ENCODE results near the gene CALR. TPM values are rescaled to one million over a fixed set of nuclear protein-coding genes. Genes with fewer than 3 reads are reported as not detected.

The CALR gene
- total and polyA plus RNA-seq, 4 donors: 415 to 1,551 (median 801) TPM

DNA sequence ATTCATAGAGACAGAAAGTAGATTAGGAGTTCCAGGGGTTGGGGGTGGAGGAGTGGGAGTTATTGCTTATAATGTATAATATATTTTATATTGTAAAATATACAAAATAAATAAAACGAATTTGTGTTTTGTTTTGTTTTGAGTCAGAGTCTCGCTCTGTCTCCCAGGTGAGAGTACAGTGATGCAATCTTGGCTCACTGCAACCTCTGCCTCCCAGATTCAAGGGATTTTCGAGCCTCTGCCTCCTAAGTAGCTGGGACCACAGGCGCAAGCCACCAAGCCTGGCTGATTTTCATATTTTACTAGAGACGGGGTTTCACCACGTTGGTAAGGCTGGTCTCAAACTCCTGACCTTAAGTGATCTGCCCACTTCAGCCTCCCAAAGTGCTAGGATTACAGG is 21.1 kb downstream of the CALR start:
- no peak overlapping the region for H3K9ac ChIP-seq (ENCODE audit: insufficient read depth in 1 of 2, low read length in 2 of 2)
- 74 to 77% methylated on average over 6 of the region's 6 CpGs for WGBS, 2 donors
- TF ChIP-seq, protein P1, sequence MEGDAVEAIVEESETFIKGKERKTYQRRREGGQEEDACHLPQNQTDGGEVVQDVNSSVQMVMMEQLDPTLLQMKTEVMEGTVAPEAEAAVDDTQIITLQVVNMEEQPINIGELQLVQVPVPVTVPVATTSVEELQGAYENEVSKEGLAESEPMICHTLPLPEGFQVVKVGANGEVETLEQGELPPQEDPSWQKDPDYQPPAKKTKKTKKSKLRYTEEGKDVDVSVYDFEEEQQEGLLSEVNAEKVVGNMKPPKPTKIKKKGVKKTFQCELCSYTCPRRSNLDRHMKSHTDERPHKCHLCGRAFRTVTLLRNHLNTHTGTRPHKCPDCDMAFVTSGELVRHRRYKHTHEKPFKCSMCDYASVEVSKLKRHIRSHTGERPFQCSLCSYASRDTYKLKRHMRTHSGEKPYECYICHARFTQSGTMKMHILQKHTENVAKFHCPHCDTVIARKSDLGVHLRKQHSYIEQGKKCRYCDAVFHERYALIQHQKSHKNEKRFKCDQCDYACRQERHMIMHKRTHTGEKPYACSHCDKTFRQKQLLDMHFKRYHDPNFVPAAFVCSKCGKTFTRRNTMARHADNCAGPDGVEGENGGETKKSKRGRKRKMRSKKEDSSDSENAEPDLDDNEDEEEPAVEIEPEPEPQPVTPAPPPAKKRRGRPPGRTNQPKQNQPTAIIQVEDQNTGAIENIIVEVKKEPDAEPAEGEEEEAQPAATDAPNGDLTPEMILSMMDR (IDR thresholded peaks at IDR 0.05; ENCODE audit: control extremely low read depth, extremely low read depth): no peak
- peaks cover 0 to 15% (median 5%) of the 10 kb centered on the region in 5 donors for H3K4me1 ChIP-seq (ENCODE audit: control insufficient read depth in 5 of 5, insufficient read depth in 5 of 5, low read length in 5 of 5)
- no peak overlapping the region for H3K27ac ChIP-seq (ENCODE audit: low read depth in 1 of 2, low read length in 1 of 2)
- DNase-seq: no peak
- ATAC-seq (ENCODE audit: insufficient read depth, low FRiP score): no peak
- no peak overlapping the region for H3K4me3 ChIP-seq
- peaks cover 0 to 5% (median 1%) of the 10 kb centered on the region in 4 donors for H3K36me3 ChIP-seq (ENCODE audit: control insufficient read depth in 4 of 4, insufficient read depth in 4 of 4, low read length in 4 of 4)
- no peaks in the 10 kb centered on the region for H3K9me3 ChIP-seq (ENCODE audit: control insufficient read depth in 4 of 4, insufficient read depth in 3 of 4, low read length in 3 of 4)
- no peaks in the 10 kb centered on the region for H3K27me3 ChIP-seq (ENCODE audit: control insufficient read depth in 3 of 3, insufficient read depth in 3 of 3, low read length in 2 of 3)

DNA sequence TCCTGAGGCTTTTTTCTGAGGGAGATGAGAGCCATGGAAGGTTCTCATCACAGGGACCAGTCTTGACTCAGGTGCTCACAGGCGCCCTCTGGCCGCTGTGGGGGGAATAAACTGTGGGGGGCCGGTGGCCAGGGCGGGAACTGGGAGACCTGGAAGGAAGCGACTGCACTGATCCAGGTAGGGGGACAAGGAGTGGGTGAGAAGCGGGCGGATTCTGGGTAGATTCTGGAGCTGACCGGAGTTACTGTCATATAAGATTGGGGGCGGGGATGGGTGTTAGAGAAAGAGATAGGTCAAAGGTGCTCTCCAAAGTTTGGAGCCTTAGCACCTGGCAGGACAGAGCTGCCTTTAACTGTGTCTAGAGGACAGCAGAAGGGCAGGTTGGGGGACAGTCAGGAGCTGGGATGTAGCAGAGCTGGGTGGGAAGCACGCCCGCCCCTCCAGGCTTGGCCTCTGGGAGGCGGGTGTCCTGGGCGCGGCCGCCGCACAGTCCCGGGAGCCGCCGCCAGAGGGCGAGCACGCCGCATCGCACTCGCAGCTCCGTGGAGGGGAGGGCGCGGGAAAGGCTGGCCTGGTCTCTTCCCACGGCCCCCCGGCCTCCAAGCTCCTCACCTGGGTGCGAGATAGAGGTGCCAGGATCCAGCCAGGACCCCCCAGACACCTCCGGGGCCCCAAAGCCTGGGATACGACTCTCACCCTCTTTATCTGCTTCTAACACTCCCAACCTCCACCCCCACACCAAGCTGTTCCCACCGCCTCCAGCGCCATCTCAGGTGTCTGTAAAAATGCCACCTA is 26.8 kb downstream of the CALR start:
- DNase-seq (peak; percentile 75 to 81 (median 79)), ATAC-seq (ENCODE audit: insufficient read depth, low FRiP score) (peak; percentile 93)
- Histone ChIP-seq H3K27me3 (ENCODE audit: control insufficient read depth in 3 of 3, insufficient read depth in 3 of 3, low read length in 2 of 3) (no peaks in the 10 kb centered on the region), H3K4me3 (no peak overlapping the region), H3K9ac (ENCODE audit: insufficient read depth in 1 of 2, low read length in 2 of 2) (peak overlapping the region in 1 of 2 donors; percentile 42), H3K4me1 (ENCODE audit: control insufficient read depth in 5 of 5, insufficient read depth in 5 of 5, low read length in 5 of 5) (peaks cover 0 to 8% (median 2%) of the 10 kb centered on the region in 5 donors), H3K36me3 (ENCODE audit: control insufficient read depth in 4 of 4, insufficient read depth in 4 of 4, low read length in 4 of 4) (no peaks in the 10 kb centered on the region), H3K9me3 (ENCODE audit: control insufficient read depth in 4 of 4, insufficient read depth in 3 of 4, low read length in 3 of 4) (no peaks in the 10 kb centered on the region), H3K27ac (ENCODE audit: low read depth in 1 of 2, low read length in 1 of 2) (peak overlapping the region; percentile 4 to 57)
- TF ChIP-seq, protein P1 (IDR thresholded peaks at IDR 0.05; ENCODE audit: control extremely low read depth, extremely low read depth): peak; percentile 99
- WGBS, 2 donors: 1% methylated on average over 34 of the region's 34 CpGs

DNA sequence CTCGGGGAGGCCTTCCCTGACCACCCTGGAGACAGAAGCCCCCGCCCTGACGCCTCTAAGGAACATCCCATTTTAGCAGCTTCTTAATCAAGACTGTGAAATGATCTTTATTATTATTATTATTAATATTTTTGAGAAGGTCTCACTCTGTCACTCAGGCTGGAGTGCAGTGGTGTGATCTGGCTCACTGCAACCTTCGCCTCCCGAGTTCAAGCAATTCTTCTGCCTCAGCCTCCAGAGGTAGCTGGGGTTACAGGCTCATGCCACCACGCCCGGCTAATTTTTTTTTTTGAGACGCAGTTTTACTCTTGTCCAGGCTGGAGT is 27.4 kb downstream of the CALR start:
- DNase-seq: no peak
- no peak for ATAC-seq (ENCODE audit: insufficient read depth, low FRiP score)
- no peaks in the 10 kb centered on the region for H3K27me3 ChIP-seq (ENCODE audit: control insufficient read depth in 3 of 3, insufficient read depth in 3 of 3, low read length in 2 of 3)
- 50 to 53% methylated on average over 8 of the region's 8 CpGs for WGBS, 2 donors
- no peak overlapping the region for H3K4me3 ChIP-seq
- no peaks in the 10 kb centered on the region for H3K9me3 ChIP-seq (ENCODE audit: control insufficient read depth in 4 of 4, insufficient read depth in 3 of 4, low read length in 3 of 4)
- H3K9ac ChIP-seq (ENCODE audit: insufficient read depth in 1 of 2, low read length in 2 of 2): no peak overlapping the region
- H3K36me3 ChIP-seq (ENCODE audit: control insufficient read depth in 4 of 4, insufficient read depth in 4 of 4, low read length in 4 of 4): no peaks in the 10 kb centered on the region
- TF ChIP-seq, protein P1 (IDR thresholded peaks at IDR 0.05; ENCODE audit: control extremely low read depth, extremely low read depth): no peak
- H3K27ac ChIP-seq (ENCODE audit: low read depth in 1 of 2, low read length in 1 of 2): peak overlapping the region; percentile 4 to 54
- peaks cover 0 to 8% (median 2%) of the 10 kb centered on the region in 5 donors for H3K4me1 ChIP-seq (ENCODE audit: control insufficient read depth in 5 of 5, insufficient read depth in 5 of 5, low read length in 5 of 5)

All from lung (tissue), 12 donors.